Activated gamma-delta T cell treated with anti-CD3 and anti-CD28 coated beads, Interleukin-2, amount 50 U/mL, for 16 hours (primary cell): Measurements from ENCODE around the gene TRPM3.

Source experiments
- DNase-seq: peaks from one replicate; pipeline ENCODE4 v3.0.0-alpha.2; 2020; ENCODE audit warnings: low read depth

The TRPM3 gene

GRCh38 chr9:71121275-71122021 lies at the start of gene TRPM3:
TSS of gene TRPM3 (minus strand) at chr9:71121621. CDS start at chr9:71121354, 267 bp downstream.
- no peak for DNase-seq

DNA sequence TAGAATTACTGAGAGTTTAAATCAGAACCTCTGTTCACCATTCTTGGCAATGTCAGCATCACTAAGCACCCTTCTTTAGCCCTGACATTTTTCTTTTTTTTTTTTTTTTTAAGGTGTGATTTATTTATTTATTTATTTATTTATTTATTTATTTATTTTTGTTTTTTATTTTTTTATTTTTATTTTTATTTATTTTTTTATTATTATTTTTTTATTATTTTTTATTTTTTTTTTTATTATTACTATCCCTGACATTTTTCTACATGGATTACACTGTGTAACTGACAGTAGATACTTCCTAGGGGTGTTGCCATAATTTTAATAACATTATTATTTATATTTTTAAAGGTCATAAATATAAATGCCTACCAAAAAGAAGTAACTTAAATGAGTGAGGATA lies 47.0 kb upstream of the TRPM3 start:
- DNase-seq: no peak

DNA sequence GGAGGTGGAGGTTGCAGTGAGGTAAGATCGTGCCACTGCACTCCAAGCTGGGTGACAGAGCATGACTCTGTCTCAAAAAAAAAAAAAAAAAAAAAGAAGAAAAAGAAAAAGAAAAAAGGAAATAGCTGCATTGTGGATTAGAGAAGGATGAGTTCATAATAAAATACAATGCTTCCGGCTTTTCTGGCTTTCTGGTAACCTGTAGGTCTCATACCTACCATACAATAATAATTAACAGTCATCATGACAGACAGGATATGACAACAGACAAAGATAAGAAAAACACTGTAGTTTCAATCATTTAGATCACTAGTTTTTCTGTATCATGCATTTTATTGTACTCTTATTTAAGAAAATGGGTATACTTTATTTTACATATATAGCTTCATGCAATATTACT lies 40.7 kb upstream of the TRPM3 start:
- no peak for DNase-seq

DNA sequence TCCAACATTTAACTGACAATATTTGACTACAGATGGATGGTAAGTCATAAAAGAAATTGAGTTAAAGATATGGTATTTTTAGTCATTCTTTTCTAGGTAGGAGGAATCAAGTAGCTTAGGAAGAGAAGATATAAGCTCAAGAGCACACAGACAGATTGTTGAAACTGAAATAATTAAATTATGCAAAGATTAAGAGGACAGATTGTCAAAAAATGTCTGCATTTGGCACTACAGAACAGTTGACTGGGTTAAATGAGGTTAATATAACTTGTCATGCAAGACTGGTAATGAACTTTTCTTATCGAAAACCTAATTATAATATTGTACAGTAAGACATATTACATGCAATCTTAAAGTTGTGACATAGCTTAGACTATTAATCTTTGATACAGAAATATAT lies 36.3 kb upstream of the TRPM3 start:
- DNase-seq: no peak

DNA sequence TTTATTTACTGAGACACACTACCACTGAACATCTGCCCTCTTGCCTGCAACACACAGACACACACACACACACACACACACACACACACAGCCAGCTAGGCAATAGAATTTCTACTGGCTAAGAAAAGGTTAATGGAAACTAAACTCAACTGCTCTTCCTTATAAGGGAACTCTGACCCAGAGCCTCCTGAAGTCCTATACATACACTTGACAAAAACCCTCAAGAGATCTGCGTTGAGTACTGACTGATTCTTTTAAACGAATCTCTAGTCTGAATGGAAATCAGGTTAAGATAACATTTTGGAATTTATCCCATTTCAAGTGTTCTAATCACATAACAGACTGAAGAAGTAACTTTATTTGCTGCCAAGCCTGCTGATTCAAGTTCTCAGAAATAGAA lies 25.9 kb upstream of the TRPM3 start:
- no peak for DNase-seq

- no peak for DNase-seq
These were observed 25.1 kb upstream of the TRPM3 start for GRCh38 chr9:71146511-71146910.

DNA sequence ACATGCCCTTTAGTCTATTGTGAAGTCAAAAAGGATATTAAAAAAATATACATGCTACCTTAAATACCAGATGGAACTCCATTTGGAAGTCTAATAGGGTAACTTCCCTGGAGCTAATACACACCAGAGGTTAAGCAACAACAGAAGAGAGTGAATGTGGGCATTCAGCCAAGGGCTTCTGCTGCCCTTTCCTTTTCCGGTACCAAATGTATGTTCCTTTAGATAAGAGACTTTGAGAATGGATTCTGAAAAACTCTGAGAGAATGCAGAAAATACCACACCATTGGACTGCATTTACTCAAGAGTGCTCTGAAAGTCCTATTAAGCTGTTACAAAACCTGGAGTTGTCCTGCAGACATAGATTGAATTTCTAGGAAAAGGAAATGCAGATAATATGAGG lies 23.8 kb upstream of the TRPM3 start:
- no peak for DNase-seq

- no peak for DNase-seq
These were observed 23.1 kb upstream of the TRPM3 start for GRCh38 chr9:71144495-71144894.

DNA sequence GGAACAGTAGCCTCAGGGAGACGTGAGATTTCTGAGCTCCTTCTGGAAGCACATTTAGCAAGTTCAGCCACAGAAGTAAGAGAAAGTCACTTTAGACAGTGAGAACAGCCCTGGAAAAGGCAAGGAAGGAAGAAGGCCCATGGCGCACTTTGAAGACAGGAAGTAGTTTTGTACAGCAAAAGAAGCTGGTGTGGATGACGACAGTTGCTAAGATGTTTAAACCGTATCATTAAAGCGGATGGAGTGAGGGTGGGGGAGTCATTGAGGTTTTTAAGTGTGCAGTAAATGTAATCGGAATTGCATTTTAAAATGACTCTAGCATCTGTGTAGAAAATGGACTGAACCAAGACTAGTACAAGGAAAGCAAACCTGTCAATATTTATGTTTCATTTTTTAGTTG lies 15.3 kb upstream of the TRPM3 start:
- no peak for DNase-seq

DNA sequence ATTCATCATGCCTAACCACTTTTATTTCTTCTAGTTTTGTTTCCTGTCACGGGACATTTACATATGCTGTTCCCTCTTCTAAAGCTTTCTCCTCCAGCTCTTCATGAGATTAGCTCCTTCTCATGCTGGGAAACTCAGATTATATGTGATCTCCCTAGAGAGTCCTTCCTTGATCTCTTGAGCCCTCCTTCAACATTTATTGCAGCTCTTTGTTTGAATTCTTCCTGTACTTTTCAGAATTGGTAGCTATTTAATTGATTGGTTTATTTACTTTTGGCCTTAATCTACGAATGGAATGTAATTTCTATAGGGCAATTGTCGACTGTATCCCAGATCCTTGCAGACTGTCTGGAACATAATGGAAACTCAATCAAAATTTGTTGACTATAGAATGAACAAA lies 9.7 kb upstream of the TRPM3 start:
- DNase-seq: no peak

DNA sequence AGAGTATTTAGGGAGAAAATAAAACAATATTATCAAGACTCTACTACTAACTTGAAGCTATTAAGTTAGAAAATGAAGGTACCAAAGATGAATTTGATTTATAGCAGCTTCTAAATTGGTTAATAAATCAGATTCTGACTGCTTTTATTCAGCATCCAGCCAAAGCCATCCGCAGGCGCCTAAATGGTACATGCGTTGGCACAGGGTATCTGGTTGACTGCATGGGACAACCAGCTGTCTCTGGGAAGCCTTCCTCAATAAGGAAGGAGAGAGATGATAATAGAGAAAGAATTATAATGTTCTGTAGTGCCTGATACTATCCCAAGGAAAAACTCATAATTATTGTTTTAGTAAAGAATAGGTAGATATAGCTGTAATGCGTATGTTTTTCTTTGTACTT lies 9.1 kb upstream of the TRPM3 start:
- no peak for DNase-seq

DNA sequence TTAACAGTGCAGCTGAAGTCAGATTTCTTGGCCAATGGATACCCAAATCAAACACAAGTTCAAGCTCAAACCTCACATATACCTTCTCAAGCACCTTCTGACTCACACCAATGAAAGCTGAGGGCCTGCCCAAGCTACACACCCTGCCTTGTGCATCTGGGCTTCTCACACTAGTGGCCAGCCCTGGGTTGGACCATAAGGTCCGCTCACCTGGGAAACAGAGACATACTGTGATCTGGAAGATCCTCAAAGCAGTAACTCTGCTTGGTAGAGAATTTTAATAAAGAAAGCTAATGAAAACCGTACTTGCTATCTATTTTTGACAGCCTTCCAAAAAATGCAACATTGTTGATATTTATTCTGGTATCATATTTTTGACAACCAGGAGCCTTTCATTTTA lies 7.4 kb upstream of the TRPM3 start:
- DNase-seq: no peak

- DNase-seq: no peak
These were observed 5.9 kb upstream of the TRPM3 start for GRCh38 chr9:71127301-71127700.

- DNase-seq: no peak
These were observed 1.0 kb upstream of the TRPM3 start for GRCh38 chr9:71122421-71122820.

DNA sequence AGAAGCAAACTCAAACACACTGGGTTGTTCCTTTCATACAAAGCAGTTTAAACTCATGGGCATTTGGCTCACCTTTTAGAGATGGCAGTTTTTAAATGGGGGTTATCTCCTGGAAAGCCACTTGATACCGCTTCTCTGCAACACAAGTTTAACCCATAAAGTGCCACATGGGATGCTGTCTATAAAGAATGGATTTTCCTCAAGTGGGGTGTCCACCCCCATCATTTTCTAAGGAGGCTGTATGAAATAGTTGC lies 528 bp upstream of the TRPM3 start:
- no peak for DNase-seq

DNA sequence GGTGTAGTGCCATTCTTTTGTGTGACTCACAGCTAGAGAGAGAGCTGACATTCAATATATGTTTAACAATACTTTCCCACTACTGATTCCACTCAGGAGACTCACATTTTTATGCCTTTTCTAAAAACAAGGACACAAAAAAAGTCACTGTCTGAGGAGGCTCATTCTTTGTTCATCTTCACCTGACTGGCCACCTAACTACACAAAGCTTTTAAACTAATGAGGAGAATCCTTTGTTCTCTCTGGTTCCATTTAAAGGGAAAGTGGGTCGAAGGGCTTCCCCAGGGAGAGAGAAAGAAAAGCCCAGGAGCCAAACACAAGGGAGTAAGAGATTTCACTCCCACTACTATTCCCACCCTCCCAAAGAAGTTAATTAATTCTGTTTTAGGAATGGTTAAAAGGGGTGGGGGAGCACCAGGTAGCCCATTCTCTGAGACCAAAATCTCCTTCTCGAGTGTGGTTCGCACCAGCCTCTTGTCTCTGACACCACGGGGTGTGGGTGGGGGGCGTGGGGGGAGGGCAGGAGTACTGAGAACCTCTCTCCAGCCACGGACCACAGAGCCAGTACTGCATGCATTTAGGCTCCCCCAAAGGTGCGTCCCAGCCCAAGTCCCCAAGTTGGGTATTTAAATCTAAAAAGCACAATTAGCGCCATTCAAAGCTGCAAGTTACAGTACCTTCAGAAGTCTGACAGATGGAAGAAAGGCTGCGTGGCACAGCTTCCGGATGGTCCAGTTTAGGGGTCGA lies 747 bp downstream of the TRPM3 start:
- no peak for DNase-seq

GRCh38 chr9:71119746-71120145 lies 1.7 kb downstream of the TRPM3 start:
- no peak for DNase-seq

- no peak for DNase-seq
These were observed 3.1 kb downstream of the TRPM3 start for GRCh38 chr9:71118324-71118723.

GRCh38 chr9:71115448-71115975 lies 5.9 kb downstream of the TRPM3 start:
- no peak for DNase-seq

DNA sequence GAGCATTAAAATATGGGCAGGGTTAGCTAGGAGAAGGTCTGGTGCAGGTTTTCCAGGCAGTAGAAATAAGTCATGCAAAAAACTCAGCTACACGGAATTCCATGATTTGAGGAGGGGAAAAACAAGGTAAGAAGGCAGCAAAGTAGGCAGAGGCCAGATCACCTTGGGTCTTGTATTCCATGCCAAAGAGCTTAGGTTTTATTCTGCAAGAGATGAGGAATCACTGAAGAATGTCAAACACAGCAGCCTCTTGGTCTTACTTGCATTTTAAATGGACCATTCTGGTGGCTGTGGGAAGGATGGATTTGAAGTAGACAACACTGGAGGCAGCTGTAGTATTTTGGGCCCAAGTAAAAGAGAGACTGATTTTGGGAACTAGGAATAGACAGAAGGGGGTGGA lies 8.6 kb downstream of the TRPM3 start:
- DNase-seq: no peak

DNA sequence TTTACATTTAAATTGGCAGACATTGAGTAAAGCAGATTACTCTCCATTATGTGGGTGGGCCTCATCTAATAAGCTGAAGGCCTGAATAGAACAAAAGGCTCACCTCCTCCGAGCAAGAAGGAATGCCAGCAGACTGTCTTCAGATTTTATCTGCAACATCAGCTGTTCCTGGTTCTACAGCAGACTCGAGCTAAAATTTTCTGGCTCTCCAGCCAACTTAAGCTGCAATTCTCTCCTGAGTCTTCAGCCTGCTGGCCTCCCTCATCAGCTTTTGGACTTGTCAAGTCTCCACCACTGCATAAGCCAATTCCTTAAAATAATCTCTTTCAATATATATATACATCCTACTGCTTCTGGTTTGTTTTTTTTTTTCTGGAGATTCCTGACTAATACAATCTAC lies 12.5 kb downstream of the TRPM3 start:
- no peak for DNase-seq

GRCh38 chr9:71106992-71107391 lies 14.4 kb downstream of the TRPM3 start:
- DNase-seq: no peak

- no peak for DNase-seq
These were observed 16.2 kb downstream of the TRPM3 start for GRCh38 chr9:71105192-71105591.

- no peak for DNase-seq
These were observed 22.6 kb downstream of the TRPM3 start for GRCh38 chr9:71098801-71099200.
